ENCODE measurements around the gene PTPA.
A peak's percentile ranks its signal among the peaks of the same experiment; 100 is the strongest.

Gene PTPA

GRCh38 chr9:129104051-129104450 lies 7.2 kb upstream of the PTPA start:
- TF ChIP-seq ZNF510 (tag by site-specific recombination; IDR thresholded peaks at IDR 0.05; ENCODE audit: insufficient replicate concordance), result no peak
- no peak for TF ChIP-seq REPIN1 (tag by site-specific recombination; IDR thresholded peaks at IDR 0.05; ENCODE audit: low read depth)
- no peak for TF ChIP-seq ZIC2 (tag by site-specific recombination; IDR thresholded peaks at IDR 0.05)
- no peak for TF ChIP-seq YY1 (tag by site-specific recombination; IDR thresholded peaks at IDR 0.05)
- TF ChIP-seq HOXC10 (CRISPR knock-in tag; IDR thresholded peaks at IDR 0.05), result no peak
- TF ChIP-seq SALL2 (tag by site-specific recombination; IDR thresholded peaks at IDR 0.05; ENCODE audit: borderline replicate concordance), result no peak
- no peak for TF ChIP-seq ZNF354C (tag by site-specific recombination; IDR thresholded peaks at IDR 0.05; ENCODE audit: borderline replicate concordance, low read depth)
- POLR2A ChIA-PET, result interaction anchor here (0.5 kb wide), 1 partner anchor 72 kb away, joined by 8 read pairs; no protein-coding TSS in a partner anchor
- H3K9me3 ChIP-seq (ENCODE audit: control insufficient read depth, insufficient read depth, low read depth, low read length), result no peaks in the 10 kb centered on the region
- no peaks in the 10 kb centered on the region for H3K4me1 ChIP-seq (ENCODE audit: control insufficient read depth, insufficient read depth, low read length)
- peaks cover 0 to 8% of the 10 kb centered on the region in 2 experiments; a peak in 1 of 3 replicates for H3K36me3 ChIP-seq (ENCODE audit: control insufficient read depth in 2 of 2, insufficient read depth in 1 of 2, low read length in 2 of 2)
- H3K4me3 ChIP-seq (ENCODE audit: low read depth, low read length), result no peak overlapping the region
- CTCF ChIA-PET, result interaction anchor here (1.2 kb wide), 1 partner anchor 28 kb away, joined by 3 read pairs; no protein-coding TSS in a partner anchor
- H3K27ac ChIP-seq (ENCODE audit: extremely low read depth, low read depth, low read length), result no peak overlapping the region

GRCh38 chr9:129105857-129106694 lies 5.1 kb upstream of the PTPA start:
- Histone ChIP-seq H3K27ac (ENCODE audit: extremely low read depth, low read depth, low read length) (no peak overlapping the region), H3K4me3 (ENCODE audit: low read depth, low read length) (no peak overlapping the region), H3K9me3 (ENCODE audit: control insufficient read depth, insufficient read depth, low read depth, low read length) (no peaks in the 10 kb centered on the region), H3K36me3 (ENCODE audit: control insufficient read depth in 2 of 2, insufficient read depth in 1 of 2, low read length in 2 of 2) (peaks cover 0 to 8% of the 10 kb centered on the region in 2 experiments; a peak in 1 of 3 replicates), H3K4me1 (ENCODE audit: control insufficient read depth, insufficient read depth, low read length) (no peaks in the 10 kb centered on the region)
- CTCF ChIA-PET, result interaction anchor here (0.6 to 0.8 kb wide), 3 partner anchors 9 to 37 kb away, joined by 3 to 4 read pairs (median 4); no protein-coding TSS in a partner anchor
- POLR2A ChIA-PET, result interaction anchor here (0.8 kb wide), 2 partner anchors 7 to 25 kb away, joined by 3 read pairs; partner anchors contain the start of gene DOLPP1
- no peak for TF ChIP-seq ZNF529 (tag by site-specific recombination; IDR thresholded peaks at IDR 0.05; ENCODE audit: insufficient replicate concordance)
- TF ChIP-seq ZFP69B (tag by site-specific recombination; IDR thresholded peaks at IDR 0.05), result no peak
- peak; percentile 66 for TF ChIP-seq ZFHX2 (tag by site-specific recombination; conservative IDR thresholded peaks at IDR 0.05)
- no peak for TF ChIP-seq SCRT2 (tag by site-specific recombination; IDR thresholded peaks at IDR 0.05)
- no peak for TF ChIP-seq GLIS2 (tag by site-specific recombination; IDR thresholded peaks at IDR 0.05)
- 0 out of 2 replicates have a peak, but pooled peaks have one; percentile 28 for TF ChIP-seq ZNF768 (tag by site-specific recombination; IDR thresholded peaks at IDR 0.05)
- no peak for TF ChIP-seq ZNF548 (tag by site-specific recombination; IDR thresholded peaks at IDR 0.05)
- no peak for TF ChIP-seq ZNF677 (tag by site-specific recombination; IDR thresholded peaks at IDR 0.05)
- no peak for TF ChIP-seq ZNF292 (tag by site-specific recombination; IDR thresholded peaks at IDR 0.05; ENCODE audit: borderline replicate concordance, low read depth)
- TF ChIP-seq ZNF513 (tag by site-specific recombination; IDR thresholded peaks at IDR 0.05), result no peak
- TF ChIP-seq ZNF248 (tag by site-specific recombination; IDR thresholded peaks at IDR 0.05), result no peak
- no peak for TF ChIP-seq IKZF3 (tag by site-specific recombination; IDR thresholded peaks at IDR 0.05)
- TF ChIP-seq ZBTB49 (tag by site-specific recombination; IDR thresholded peaks at IDR 0.05; ENCODE audit: low read depth), result no peak
- TF ChIP-seq EGR2 (tag by site-specific recombination; IDR thresholded peaks at IDR 0.05; ENCODE audit: low read depth), result peak; percentile 85

Data from HEK293 (cell line).